GM10266 (cell line): ENCODE measurements around the gene PTPN18.

ENCODE experiments used
- DNase-seq: peaks from one replicate; pipeline ENCODE4 v3.0.0; 2012; ENCODE audit errors: extremely low spot score
- CTCF ChIP-seq: IDR thresholded peaks from 2 replicates; pipeline ENCODE4 v1.5.1; 2012; ENCODE audit warnings: mild to moderate bottlenecking, low read depth; ENCODE audit not compliant: control insufficient read depth, insufficient read depth; ENCODE audit errors: missing control alignments

Gene PTPN18

GRCh38 chr2:130368786-130369185, 12.9 kb downstream of the PTPN18 start:
- no peak for DNase-seq
- TF ChIP-seq CTCF, result no peak

- no peak for DNase-seq
- TF ChIP-seq CTCF, result no peak
These were observed 13.6 kb downstream of the PTPN18 start for GRCh38 chr2:130369311-130369964.

- no peak for DNase-seq
- no peak for TF ChIP-seq CTCF
These were observed 14.1 kb downstream of the PTPN18 start for GRCh38 chr2:130369965-130370341.

GRCh38 chr2:130370490-130370889, 14.6 kb downstream of the PTPN18 start:
- no peak for TF ChIP-seq CTCF
- peak; percentile 59 for DNase-seq

GRCh38 chr2:130371723-130372054, 15.8 kb downstream of the PTPN18 start:
- TF ChIP-seq CTCF, result no peak
- no peak for DNase-seq

GRCh38 chr2:130372055-130372832, 16.4 kb downstream of the PTPN18 start:
- DNase-seq, result peak; percentile 87
- TF ChIP-seq CTCF, result peak; percentile 93
